HepG2 (cell line): ENCODE measurements around the gene TNFRSF1B. TPM values are rescaled to one million over a fixed set of nuclear protein-coding genes. Genes with fewer than 3 reads are reported as not detected.

Source experiments
- ATAC-seq: fragments of 200-7000 bp; cut with Tn5 transposase; 3 replicates; pipeline ENCODE4 v1.9.1; 2020; ENCODE audit warnings: mild to moderate bottlenecking, moderate library complexity
- BruUV-seq: library from RNA; stranded (reverse); fragments of 400-500 nt; replicated peaks from 2 replicates; lab custom pipeline; 2021; lab: Mats Ljungman, UMichigan
- CTCF ChIA-PET: fragments of 300-600 bp; formaldehyde crosslinking; extraction: SDS; loops from one replicate; lab custom pipeline; 2021; ENCODE audit warnings: low total read pairs, inconsistent platforms, low intra/inter-chr PET ratio; lab: Yijun Ruan, JAX
- POLR2A ChIA-PET: fragments of 350-600 bp; sonication (Branson Sonifier 250); formaldehyde crosslinking; loops from one replicate; lab custom pipeline; 2020; ENCODE audit warnings: antibody characterized with exemption, inconsistent platforms; lab: Yijun Ruan, JAX
- DNase-seq: peaks from one replicate; pipeline ENCODE4 v3.0.0-alpha.2; 2015; ENCODE audit warnings: low spot score
- FAIRE-seq: peaks from 3 replicates; lab custom pipeline; 2011; peaks lifted over from hg19 to GRCh38; lab: Jason Lieb, UNC
- H2AFZ ChIP-seq: one replicate; pipeline ENCODE4 v1.6.1; 2011; ENCODE audit warnings: low read length, inconsistent platforms
- H3K27ac ChIP-seq: fragments of 300-600 bp; 3 replicates; pipeline ENCODE4 v1.8.0; 2011; ENCODE audit warnings: mixed run types, mild to moderate bottlenecking, mixed read lengths, low read length, inconsistent platforms; ENCODE audit not compliant: insufficient read depth; ENCODE audit errors: extremely low read length
- H3K27me3 ChIP-seq, 2 experiments: fragments of 200-600 bp in 1 of 2; 2 replicates in 1 of 2; 3 replicates in 1 of 2; pipeline versions ENCODE4 v1.6.0 to v1.8.0; 2011; ENCODE audit warnings: low read length in 2 of 2, mild to moderate bottlenecking in 2 of 2, moderate library complexity in 2 of 2, inconsistent platforms in 1 of 2; ENCODE audit not compliant: insufficient read depth in 2 of 2, control insufficient read depth in 1 of 2
- H3K36me3 ChIP-seq, 2 experiments: fragments of 200-600 bp in 1 of 2; replicated peaks in 1 of 2; 2 replicates in 1 of 2; 3 replicates in 1 of 2; pipeline versions ENCODE4 v1.5.1 to v1.8.0; 2011; ENCODE audit warnings: low read length in 2 of 2, inconsistent platforms in 1 of 2; ENCODE audit not compliant: insufficient read depth in 2 of 2, control insufficient read depth in 1 of 2
- H3K4me1 ChIP-seq: 2 replicates; pipeline ENCODE4 v1.5.1; 2012; ENCODE audit warnings: low read length, inconsistent platforms; ENCODE audit not compliant: insufficient read depth
- H3K4me2 ChIP-seq: 2 replicates; pipeline ENCODE4 v1.6.0; 2011; ENCODE audit warnings: low read depth, low read length, inconsistent platforms
- H3K4me3 ChIP-seq, 3 experiments: fragments of 200-600 bp in 1 of 3; sonication (generic), shearing (Covaris generic) in 1 of 3; replicated peaks in 1 of 3; 2 replicates each; pipeline ENCODE4 v1.5.1; 2011 to 2016; ENCODE audit warnings: low read length in 3 of 3, inconsistent platforms in 2 of 3, low read depth in 2 of 3, mild to moderate bottlenecking in 2 of 3, control low read depth in 1 of 3, mixed read lengths in 1 of 3; ENCODE audit not compliant: insufficient read depth in 1 of 3
- H3K79me2 ChIP-seq: one replicate; pipeline ENCODE4 v1.6.1; 2011; ENCODE audit warnings: low read length, inconsistent platforms; ENCODE audit not compliant: insufficient read depth
- H3K9ac ChIP-seq: 2 replicates; pipeline ENCODE4 v1.6.0; 2011; ENCODE audit warnings: mild to moderate bottlenecking, low read depth, low read length, inconsistent platforms; ENCODE audit not compliant: insufficient read depth
- H3K9me3 ChIP-seq: 2 replicates; pipeline ENCODE4 v1.5.1; 2012; ENCODE audit warnings: mild to moderate bottlenecking, low read length
- H4K20me1 ChIP-seq: 2 replicates; pipeline ENCODE4 v1.6.0; 2011; ENCODE audit warnings: inconsistent platforms, mild to moderate bottlenecking, low read length, moderate library complexity; ENCODE audit not compliant: insufficient read depth
- ATF6 ChIP-seq: sonication (generic); formaldehyde crosslinking; conservative IDR thresholded peaks from 2 replicates; pipeline ENCODE4 v1.4.0; 2020; ENCODE audit warnings: missing genetic modification reagents
- ETS1 ChIP-seq: sonication (generic); formaldehyde crosslinking; IDR thresholded peaks from 2 replicates; pipeline ENCODE4 v1.4.0; 2020; ENCODE audit warnings: missing genetic modification reagents
- EZH2 ChIP-seq: conservative IDR thresholded peaks from 2 replicates; pipeline ENCODE4 v1.6.1; 2012; ENCODE audit warnings: mild to moderate bottlenecking, low read depth, low read length, moderate library complexity
- FIP1L1 ChIP-seq: fragments of 200-400 bp; formaldehyde crosslinking; IDR thresholded peaks from 2 replicates; pipeline ENCODE4 v1.6.1; 2018; ENCODE audit warnings: low read depth, mild to moderate bottlenecking, low read length, moderate library complexity, borderline replicate concordance; ENCODE audit not compliant: insufficient read depth
- NKX3-1 ChIP-seq: sonication (generic); formaldehyde crosslinking; IDR thresholded peaks from 2 replicates; pipeline ENCODE4 v1.5.0; 2020; ENCODE audit warnings: missing genetic modification reagents
- ZBTB38 ChIP-seq: sonication (generic); formaldehyde crosslinking; IDR thresholded peaks from 2 replicates; pipeline ENCODE4 v1.5.1; 2020; ENCODE audit warnings: mild to moderate bottlenecking, missing genetic modification reagents
- ZHX1 ChIP-seq: sonication (generic); formaldehyde crosslinking; IDR thresholded peaks from 2 replicates; pipeline ENCODE4 v1.8.1; 2022; ENCODE audit warnings: low read depth, mild to moderate bottlenecking, missing genetic modification reagents
- ZSCAN25 ChIP-seq: sonication (generic); formaldehyde crosslinking; IDR thresholded peaks from 2 replicates; pipeline ENCODE4 v1.8.0; 2022; ENCODE audit warnings: mild to moderate bottlenecking, missing genetic modification reagents
- ZSCAN31 ChIP-seq: sonication (generic); formaldehyde crosslinking; IDR thresholded peaks from 2 replicates; pipeline ENCODE4 v1.5.0; 2020; ENCODE audit warnings: low read depth, mild to moderate bottlenecking, missing genetic modification reagents
- WGBS: methylation state at CpG from one replicate; pipeline ENCODE4 v1.1.6; 2017; ENCODE audit warnings: low lambda C conversion rate; 5-methylcytosine and 5-hydroxymethylcytosine counted together
- in situ Hi-C: cut with HindIII; loops from 2 replicates; pipeline ENCODE4 v1.10.0; 2017; ENCODE audit warnings: low pct_unique_long_range_greater_than_20kb; ENCODE audit not compliant: extremely low pct_ligation_motif_present
- intact Hi-C: fragments of 100-400 bp; cut with micrococcal nuclease; formaldehyde crosslinking; loops from one replicate; pipeline ENCODE4 v1.10.0; 2022; ENCODE audit not compliant: unreplicated experiment
- polyA plus RNA-seq, 8 experiments: library from polyadenylated mRNA; depleted of rRNA in 3 of 8; stranded (reverse) in 7 of 8; unstranded in 1 of 8; fragments of >200 nt; fragmentation: Illumina TruSeq in 4 of 8; extraction: Trizol in 4 of 8; gene quantifications; 2 replicates each; pipeline versions ENCODE4 v1.2.1 to v1.2.3, GENCODE V29; 2011 to 2016; ENCODE audit warnings: low read depth in 4 of 8, missing spikeins in 1 of 8, mixed read lengths in 1 of 8; ENCODE audit not compliant: insufficient read depth in 1 of 8
- total RNA-seq, 5 experiments: library from RNA; depleted of rRNA; stranded (reverse); fragments of >200 nt; fragmentation: Illumina TruSeq; extraction: Trizol; gene quantifications; 2 replicates each; pipeline ENCODE4 v1.2.3, GENCODE V29; 2016; ENCODE audit warnings: low read depth in 1 of 5

Gene TNFRSF1B
- total and polyA plus RNA-seq, 2 of the 13 experiments (the other 11 are each of a cell fraction or from before 2014, with no cell fraction given), result 0.04 to 0.11 TPM

- no peak overlapping the region for H2AFZ ChIP-seq
- intact Hi-C loops, result no loop called here
- H3K4me3 ChIP-seq, result no peak overlapping the region
- DNase-seq, result no peak
- FAIRE-seq, result no peak
- H3K79me2 ChIP-seq, result no peaks in the 10 kb centered on the region
- no peak overlapping the region for H3K27ac ChIP-seq
- no peak overlapping the region for H3K4me2 ChIP-seq
- POLR2A ChIA-PET, result no interaction called here
- 12% methylated on average over 12 of the region's 12 CpGs for WGBS
- H3K9ac ChIP-seq, result no peak overlapping the region
- no TSS peak for BruUV-seq
- no peaks in the 10 kb centered on the region for H3K9me3 ChIP-seq
- in situ Hi-C loops, result no loop called here
- ATAC-seq, result no peak
- peaks cover 25% of the 10 kb centered on the region for H3K4me1 ChIP-seq
- H3K27me3 ChIP-seq, result peaks cover 5 to 33% of the 10 kb centered on the region in 2 experiments
- no peak for TF ChIP-seq ATF6 (CRISPR knock-in tag)
- no peak for TF ChIP-seq ZHX1 (CRISPR knock-in tag)
- no peak for TF ChIP-seq FIP1L1
- TF ChIP-seq NKX3-1 (CRISPR knock-in tag), result no peak
- TF ChIP-seq EZH2, result no peak
- TF ChIP-seq ZBTB38, result no peak
- TF ChIP-seq ZSCAN25 (CRISPR knock-in tag), result no peak
- TF ChIP-seq ETS1, result no peak
- no peak for TF ChIP-seq ZSCAN31 (CRISPR knock-in tag)
- TF ChIP-seq, all 625 proteins: peak for 0
- Histone ChIP-seq H4K20me1 (no peaks in the 10 kb centered on the region), H3K36me3 (no peaks in the 10 kb centered on the region)
- CTCF ChIA-PET, result no interaction called here
Observed at GRCh38 chr1:12129624-12130023, 37.2 kb upstream of the TNFRSF1B start.
